HL-60/S4 treated with retinoic acid at 250 ng/mL for 4 days and 3 days (cell line): Measurements from ENCODE around the gene MYH14.

Experiments
- in situ Hi-C: fragments of 300-500 bp; cut with MboI; formaldehyde crosslinking; loops from 2 replicates; pipeline ENCODE4 v1.7.0; 2022; ENCODE audit warnings: low sequenced_read_pairs

Gene MYH14

GRCh38 chr19:50203281-50204080 lies at the start of gene MYH14:
MYH14 (plus strand) TSS chr19:50203622; CDS start chr19:50210366, 6,744 bp downstream.
- in situ Hi-C loops, result no loop called here

- in situ Hi-C loops, result no loop called here
These were observed 48.9 kb upstream of the MYH14 start for GRCh38 chr19:50154529-50154928.

- in situ Hi-C loops, result no loop called here
These were observed 47.8 kb upstream of the MYH14 start for GRCh38 chr19:50155520-50156109.

GRCh38 chr19:50158577-50158976 lies 44.8 kb upstream of the MYH14 start:
- in situ Hi-C loops, result no loop called here

- in situ Hi-C loops, result no loop called here
These were observed 44.3 kb upstream of the MYH14 start for GRCh38 chr19:50159078-50159477.

GRCh38 chr19:50162988-50163387 lies 40.4 kb upstream of the MYH14 start, which contains the start of gene IZUMO2:
IZUMO2 (minus strand) TSS chr19:50163281; CDS start chr19:50163194, 87 bp downstream.
- in situ Hi-C loops, result no loop called here

- in situ Hi-C loops, result no loop called here
These were observed 36.1 kb upstream of the MYH14 start for GRCh38 chr19:50167314-50167721.

- in situ Hi-C loops, result no loop called here
These were observed 31.7 kb upstream of the MYH14 start for GRCh38 chr19:50171752-50172151.

- in situ Hi-C loops, result no loop called here
These were observed 30.7 kb upstream of the MYH14 start for GRCh38 chr19:50172726-50173125.

GRCh38 chr19:50173127-50173526 lies 30.3 kb upstream of the MYH14 start:
- in situ Hi-C loops, result no loop called here

- in situ Hi-C loops, result no loop called here
These were observed 29.2 kb upstream of the MYH14 start for GRCh38 chr19:50174100-50174793.

GRCh38 chr19:50175924-50176323 lies 27.5 kb upstream of the MYH14 start:
- in situ Hi-C loops, result no loop called here

- in situ Hi-C loops, result no loop called here
These were observed 26.6 kb upstream of the MYH14 start for GRCh38 chr19:50176775-50177174.

GRCh38 chr19:50178320-50178719 lies 25.1 kb upstream of the MYH14 start:
- in situ Hi-C loops, result no loop called here

GRCh38 chr19:50178859-50179537 lies 24.4 kb upstream of the MYH14 start:
- in situ Hi-C loops, result no loop called here

- in situ Hi-C loops, result no loop called here
These were observed 22.3 kb upstream of the MYH14 start for GRCh38 chr19:50181121-50181520.

- in situ Hi-C loops, result no loop called here
These were observed 19.2 kb upstream of the MYH14 start for GRCh38 chr19:50184196-50184595.

GRCh38 chr19:50187937-50188336 lies 15.5 kb upstream of the MYH14 start:
- in situ Hi-C loops, result no loop called here

GRCh38 chr19:50189331-50189730 lies 14.1 kb upstream of the MYH14 start:
- in situ Hi-C loops, result no loop called here

GRCh38 chr19:50190439-50190891 lies 13.0 kb upstream of the MYH14 start:
- in situ Hi-C loops, result no loop called here

- in situ Hi-C loops, result no loop called here
These were observed 12.2 kb upstream of the MYH14 start for GRCh38 chr19:50191216-50191615.
